ENCODE data around the gene MRGPRE.
"Not testable (repeated sequence)": the region's sequence is repeated elsewhere in the genome, so short reads cannot be mapped to it uniquely, and the experiment has no call there.

The MRGPRE gene, protein sequence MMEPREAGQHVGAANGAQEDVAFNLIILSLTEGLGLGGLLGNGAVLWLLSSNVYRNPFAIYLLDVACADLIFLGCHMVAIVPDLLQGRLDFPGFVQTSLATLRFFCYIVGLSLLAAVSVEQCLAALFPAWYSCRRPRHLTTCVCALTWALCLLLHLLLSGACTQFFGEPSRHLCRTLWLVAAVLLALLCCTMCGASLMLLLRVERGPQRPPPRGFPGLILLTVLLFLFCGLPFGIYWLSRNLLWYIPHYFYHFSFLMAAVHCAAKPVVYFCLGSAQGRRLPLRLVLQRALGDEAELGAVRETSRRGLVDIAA

DNA sequence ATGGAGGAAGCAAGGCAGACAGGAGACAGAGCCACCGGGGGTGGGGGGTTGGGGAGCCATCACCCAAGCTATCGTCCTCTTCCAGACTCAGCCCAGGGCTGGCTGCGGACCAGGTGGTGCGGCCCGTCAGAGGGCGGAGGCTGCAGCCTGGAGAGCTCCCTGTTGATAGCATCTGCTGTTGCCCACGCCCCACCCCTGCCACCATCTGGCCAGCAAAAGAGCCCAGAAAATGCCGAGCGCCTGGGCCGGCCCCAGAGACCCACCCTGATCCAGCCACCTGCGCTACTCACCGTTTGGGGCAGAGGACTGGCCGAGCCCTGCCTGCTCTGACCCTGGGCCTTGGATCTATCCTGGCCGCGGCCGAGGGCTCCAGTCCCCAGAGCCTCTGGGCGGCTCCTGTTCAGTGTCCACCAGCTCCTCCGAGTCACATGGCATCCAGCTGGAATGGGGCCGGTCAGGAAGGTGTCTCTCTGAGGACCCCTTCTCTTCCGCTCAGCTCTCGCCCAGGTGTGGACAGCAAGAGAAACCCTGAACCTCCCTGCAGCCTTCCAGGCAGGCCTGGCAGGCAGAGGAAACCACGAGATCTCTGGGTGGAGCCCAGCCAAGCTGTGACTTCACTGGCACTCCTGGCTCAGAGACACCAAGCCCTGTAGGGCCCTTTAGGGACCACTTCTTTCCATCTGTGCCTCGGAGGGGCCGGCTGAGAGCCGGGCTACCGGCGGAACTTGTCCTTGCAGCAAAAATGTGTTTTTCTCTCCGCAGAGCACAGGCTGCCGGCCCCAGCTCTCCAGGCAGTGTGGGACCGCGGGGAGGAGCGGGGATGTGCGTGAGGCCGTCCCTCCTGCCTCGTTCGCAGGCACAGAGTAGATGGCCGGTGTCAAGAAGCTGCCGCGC lies at the start of gene MRGPRE:
MRGPRE (minus strand) TSS at position 567 of the 894 bp plus-strand sequence. CDS start 3,618 bp downstream, outside the sequence.
- no peak for DNase-seq

DNA sequence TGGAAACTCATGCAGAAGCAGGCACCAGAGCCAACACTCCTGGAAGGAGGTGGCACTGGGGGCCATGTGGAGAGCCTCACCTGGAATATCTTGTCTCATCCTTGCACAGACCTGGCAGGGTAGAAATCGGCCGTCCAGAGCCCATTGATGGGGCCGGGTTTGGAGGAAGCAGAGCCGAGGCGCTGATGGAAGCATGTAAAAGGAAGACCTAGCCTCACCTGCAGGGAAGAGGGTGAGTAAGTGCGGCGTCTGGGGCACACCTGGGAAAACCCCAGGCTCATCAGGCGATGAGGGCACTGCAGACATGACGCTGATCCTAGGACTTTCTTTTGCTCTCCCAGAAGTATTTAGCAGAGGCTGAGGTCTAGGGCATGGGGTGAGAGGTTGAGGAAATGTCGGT lies 48.9 kb upstream of the MRGPRE start:
- not testable (repeated sequence) for DNase-seq

DNA sequence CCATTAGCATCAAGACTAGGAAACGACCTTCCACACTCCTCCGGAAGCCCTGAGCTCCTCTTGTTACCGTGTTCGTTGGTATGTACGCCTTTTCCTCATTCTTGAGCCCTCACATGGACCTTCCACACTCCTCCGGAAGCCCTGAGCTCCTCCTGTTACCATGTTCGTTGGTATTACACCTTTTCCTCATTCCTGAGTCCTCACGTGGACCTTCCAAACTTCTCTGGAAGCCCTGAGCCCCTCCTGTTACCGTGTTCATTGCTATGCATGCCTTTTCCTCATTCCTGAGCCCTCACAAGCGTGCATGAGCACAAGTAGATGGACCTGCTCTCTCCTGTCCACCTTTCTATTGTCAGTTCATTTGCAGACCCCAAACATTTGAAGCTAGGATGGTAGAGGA lies 48.4 kb upstream of the MRGPRE start:
- DNase-seq, result not testable (repeated sequence)

DNA sequence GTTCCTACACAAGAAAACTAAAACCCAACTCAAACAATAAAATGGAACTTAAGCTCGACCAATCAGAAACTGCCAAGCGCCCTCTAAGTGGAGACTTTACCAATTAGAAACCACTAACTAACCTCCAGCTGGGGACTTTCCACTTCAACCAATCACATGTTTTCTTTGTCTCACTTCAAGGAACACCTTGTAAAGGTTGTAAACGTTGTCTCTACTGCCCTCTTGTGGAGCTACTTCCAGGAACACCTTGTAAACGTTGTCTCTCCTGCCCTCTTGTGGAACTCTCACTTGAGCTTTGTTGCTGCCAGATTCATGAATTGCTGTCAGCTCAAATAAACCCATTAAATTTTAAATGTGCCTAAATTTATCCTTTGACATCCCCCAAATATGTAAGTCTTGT lies 46.7 kb upstream of the MRGPRE start:
- not testable (repeated sequence) for DNase-seq

DNA sequence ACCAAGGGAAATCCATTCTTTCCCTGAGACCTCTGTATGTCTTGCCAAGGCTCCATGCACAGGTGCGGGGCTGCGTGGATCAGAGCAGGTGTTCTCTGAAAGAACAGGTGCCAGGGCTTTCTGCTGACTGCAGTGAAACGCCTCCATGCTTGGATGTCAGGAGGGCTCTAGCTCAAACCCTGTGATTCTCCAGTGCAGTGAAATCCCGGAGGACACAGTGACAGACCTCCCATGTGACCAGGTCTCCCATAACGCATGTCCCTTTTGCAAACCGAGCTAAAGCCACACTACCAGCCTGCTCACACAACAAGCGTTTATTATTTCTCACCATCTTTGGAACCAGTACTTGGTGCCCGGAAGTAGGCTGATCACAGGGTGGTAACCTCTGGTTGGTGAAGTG lies 41.4 kb upstream of the MRGPRE start:
- DNase-seq, result not testable (repeated sequence)

DNA sequence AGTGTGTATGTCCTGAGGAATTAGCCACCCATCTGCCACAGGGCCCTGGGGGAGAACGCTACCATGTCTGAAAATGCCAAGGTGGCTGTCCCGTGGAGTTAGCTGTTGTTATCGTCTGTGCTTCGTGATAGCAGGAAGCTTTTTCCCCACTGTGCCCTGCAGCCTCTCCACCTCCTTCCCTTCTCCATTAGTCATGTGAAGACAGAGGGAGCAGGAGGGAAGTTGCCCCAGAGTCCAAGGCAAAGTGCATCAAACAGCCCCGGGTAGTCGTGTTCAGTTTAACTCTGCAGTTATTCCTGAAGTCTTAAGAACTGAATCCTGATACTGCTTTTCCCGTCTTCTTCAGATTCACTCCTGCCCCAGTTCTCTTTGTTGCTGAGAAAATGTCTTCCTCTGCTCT lies 30.3 kb upstream of the MRGPRE start:
- DNase-seq, result not testable (repeated sequence)

DNA sequence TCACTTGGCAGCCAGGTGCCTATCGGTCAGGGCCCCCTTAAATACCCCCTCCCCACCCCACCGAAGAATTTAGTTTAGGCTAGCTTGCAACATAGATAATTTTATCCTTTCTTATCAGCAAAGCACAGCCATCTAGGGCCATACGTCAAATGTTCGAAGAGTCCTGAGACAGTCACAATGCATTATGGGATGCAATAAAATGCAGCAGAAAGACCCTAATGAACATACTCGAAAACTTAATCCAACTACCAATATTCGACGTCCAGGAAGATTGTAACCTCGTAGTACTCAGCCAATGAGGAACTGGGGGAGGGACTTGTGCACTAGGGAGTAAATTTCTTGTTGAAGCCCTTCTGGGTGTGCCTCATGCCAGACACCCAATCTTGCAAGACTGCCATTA lies 29.6 kb upstream of the MRGPRE start:
- DNase-seq, result not testable (repeated sequence)

DNA sequence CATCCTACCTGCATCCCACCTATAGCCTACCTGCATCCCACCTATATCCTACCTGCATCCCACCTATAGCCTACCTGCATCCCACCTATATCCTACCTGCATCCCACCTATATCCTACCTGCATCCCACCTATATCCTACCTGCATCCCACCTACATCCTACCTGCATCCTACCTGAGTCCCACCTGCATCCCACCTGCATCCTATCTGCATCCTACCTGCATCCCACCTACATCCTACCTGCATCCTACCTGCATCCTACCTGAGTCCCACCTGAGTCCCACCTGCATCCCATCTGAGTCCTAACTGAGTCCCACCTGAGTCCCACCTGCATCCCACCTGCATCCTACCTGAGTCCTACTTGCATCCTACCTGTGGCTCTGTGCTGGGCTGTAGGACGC lies 25.3 kb upstream of the MRGPRE start:
- DNase-seq, result not testable (repeated sequence)

DNA sequence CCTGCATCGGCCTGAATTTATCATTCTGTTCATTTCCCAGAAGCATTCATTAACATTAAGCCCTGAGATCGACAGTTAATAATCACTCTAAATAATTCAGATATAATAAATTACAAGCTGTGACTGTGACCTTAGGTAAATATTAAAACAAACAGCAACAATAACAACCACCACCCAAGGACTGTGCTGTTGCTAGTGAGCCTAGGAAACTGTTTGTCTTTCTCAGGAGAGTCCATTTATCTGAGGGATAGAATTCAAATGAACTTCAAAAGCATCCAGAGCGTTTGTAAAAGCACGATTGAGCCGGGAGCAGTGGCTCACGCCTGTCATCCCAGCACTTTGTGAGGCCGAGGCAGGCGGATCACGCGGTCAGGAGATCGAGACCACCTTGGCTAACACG lies 23.0 kb upstream of the MRGPRE start:
- not testable (repeated sequence) for DNase-seq

DNA sequence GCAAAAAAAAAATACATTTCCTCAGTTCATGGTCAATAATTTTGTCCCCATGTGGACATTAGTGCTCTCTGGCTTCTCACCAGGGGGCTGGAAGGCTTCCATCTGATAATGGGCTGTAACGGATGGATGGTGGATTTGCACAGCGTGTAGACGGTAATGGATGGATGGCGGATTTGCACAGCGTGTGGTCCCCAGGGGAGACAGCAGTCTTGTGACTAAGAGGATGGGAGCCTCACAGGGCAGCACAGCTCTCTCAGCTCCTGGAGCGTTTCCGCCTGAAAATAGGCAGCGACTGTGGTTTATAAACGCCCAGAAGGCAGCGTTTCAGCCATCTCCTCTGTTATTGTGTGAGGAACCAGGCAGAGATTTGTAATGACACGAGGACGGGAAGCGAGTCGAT lies 22.6 kb upstream of the MRGPRE start:
- not testable (repeated sequence) for DNase-seq

DNA sequence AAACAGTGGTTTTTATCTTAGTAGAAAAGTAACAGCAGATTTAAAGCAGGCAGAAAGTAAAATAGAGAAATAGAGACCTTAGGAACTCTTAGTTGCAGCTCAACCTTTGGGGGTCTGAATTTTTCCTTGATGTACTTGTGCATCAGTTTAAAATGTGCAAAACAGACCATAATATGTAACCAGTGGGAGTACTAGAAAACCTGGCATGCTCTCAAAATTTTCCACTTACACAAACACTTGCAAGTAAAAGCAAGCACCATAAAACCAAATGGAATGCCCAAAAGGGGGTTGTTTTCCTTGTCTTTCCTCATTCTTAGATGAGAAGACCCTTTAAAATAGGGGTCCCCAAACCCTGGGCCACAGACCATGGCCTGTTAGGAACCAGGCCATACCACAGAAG lies 12.9 kb upstream of the MRGPRE start:
- no peak for DNase-seq

DNA sequence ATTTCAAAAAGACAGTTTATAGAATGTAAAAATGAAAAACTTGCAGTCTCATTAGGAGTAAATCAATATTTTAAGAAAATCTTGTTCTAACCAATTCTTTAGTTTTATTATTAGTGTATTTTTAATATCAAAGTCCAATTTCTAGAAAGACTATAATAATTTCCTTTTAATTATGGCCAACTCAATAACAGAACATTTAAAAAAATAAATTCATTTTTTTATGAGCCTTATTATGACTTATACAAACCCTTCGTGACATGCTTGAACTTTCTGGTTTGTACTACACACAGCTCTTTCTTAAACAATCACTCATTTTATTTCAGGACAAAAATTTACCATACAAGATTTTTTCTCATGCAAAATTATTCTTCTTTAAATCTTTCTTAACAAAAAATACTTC lies 11.7 kb upstream of the MRGPRE start:
- DNase-seq, result no peak

DNA sequence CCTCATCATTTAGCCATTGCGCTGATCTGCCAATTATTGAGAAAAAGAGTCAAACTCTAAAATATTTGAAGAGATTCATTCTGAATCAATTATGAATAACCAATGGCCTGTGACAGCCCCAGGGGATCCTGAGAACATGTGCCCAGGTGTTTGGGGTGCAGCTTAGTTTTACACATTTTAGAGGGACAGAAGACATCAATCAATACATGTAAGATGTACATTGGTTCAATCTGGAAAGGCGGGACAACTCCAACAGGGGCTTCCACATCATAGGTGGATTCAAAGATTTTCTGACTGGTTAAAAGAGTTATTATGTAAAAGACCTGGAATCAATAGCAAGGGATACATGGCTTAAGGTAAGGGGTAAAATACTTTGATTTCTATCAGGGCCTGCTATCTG lies 4.9 kb upstream of the MRGPRE start:
- no peak for DNase-seq

DNA sequence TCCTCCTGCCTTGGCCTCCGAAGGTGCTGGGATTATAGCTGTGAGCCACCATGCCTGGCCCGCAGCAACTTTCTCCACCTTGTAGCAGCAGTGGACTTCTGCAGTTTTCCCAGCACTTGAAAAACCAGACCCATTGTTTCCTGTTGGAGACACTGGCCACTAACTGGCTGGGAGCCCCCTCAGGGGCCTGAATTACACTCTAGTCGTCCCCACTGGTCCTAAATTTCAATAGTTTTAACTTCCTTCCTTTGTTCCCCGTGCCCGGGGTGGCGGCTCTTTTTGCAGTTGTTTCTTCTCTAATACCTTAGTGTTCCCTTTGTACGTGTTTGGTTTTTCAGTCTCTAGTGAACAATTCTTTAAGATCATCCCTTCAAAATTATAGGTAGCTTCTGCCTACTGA lies 2.6 kb upstream of the MRGPRE start:
- no peak for DNase-seq

DNA sequence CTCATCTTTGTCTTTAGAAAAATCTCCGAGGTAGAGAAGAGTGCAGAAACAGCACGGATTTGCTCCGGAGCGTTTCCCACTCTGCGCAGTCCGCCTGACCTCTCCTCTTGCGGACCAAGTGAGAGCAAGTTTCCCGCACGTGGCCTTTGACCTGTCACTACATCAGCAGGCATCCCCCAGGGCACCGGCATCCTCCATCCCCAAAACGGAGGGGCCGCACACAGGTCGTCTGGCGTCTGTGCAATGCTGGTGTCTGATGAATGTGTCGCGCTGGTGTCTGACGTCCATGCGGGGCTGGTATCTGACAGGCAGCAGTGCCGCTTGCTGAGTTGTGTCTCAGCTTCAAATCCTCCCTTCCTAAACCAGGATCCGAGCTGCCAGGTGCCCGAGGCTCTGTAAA lies 739 bp upstream of the MRGPRE start:
- no peak for DNase-seq

DNA sequence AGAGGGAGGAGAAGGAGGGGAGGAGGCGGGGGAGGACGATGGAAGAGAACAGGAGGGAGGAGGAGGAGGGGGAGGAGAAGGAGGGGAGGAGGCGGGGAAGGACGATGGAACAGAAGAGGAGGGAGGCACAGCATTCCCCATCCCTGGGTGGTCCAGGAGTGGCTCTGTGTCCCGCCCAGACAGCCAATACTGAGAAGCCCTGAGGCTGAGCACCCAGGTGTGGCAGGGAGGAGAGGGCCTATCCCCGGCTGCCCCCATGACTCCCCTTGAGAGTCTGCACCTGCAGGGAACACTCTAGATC lies 717 bp downstream of the MRGPRE start:
- DNase-seq, result no peak

DNA sequence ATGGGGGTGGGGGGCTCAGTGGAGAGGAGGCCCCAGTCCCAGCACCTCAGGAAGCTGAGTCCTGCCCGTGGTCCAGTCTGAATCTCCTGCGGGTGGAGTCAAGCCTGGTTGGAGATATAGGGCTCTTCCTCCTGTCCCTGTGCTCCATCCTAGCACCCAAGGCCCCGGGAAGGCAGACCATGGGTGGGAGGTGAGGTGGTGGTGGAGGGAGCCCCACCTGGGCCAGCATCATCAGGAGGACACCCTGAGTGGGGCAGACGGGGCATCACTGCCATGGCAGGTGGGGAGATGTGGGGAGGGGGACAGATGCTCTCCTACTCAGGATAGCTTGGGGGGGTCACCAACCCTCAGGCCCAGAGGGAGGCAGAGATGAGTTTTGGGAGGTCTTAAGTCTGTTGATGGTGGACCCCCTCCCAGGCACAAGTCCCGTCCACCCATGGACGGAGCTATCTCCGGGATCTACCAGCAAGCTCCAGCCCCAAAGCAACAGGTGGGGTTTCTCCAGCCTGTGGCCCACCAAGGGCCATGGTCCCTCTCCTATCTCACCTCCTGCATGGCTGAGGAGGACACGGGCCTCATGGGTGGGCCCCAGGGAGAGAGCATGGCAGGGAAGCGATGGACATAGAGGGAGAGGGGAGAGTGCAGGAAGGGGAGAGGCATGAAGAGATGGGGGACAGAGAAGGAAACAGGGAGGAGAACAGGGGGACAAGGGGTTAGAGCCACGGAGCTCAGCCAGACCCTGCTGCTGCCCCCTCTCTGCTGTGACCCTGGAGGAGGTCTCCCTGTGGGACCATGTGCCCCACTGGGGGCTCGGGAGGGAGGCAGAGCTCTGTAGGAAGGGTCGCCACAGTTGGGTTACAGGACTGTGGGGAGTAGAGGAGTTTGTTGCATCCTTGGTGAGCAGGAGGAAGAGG lies 1.3 kb downstream of the MRGPRE start:
- no peak for DNase-seq

DNA sequence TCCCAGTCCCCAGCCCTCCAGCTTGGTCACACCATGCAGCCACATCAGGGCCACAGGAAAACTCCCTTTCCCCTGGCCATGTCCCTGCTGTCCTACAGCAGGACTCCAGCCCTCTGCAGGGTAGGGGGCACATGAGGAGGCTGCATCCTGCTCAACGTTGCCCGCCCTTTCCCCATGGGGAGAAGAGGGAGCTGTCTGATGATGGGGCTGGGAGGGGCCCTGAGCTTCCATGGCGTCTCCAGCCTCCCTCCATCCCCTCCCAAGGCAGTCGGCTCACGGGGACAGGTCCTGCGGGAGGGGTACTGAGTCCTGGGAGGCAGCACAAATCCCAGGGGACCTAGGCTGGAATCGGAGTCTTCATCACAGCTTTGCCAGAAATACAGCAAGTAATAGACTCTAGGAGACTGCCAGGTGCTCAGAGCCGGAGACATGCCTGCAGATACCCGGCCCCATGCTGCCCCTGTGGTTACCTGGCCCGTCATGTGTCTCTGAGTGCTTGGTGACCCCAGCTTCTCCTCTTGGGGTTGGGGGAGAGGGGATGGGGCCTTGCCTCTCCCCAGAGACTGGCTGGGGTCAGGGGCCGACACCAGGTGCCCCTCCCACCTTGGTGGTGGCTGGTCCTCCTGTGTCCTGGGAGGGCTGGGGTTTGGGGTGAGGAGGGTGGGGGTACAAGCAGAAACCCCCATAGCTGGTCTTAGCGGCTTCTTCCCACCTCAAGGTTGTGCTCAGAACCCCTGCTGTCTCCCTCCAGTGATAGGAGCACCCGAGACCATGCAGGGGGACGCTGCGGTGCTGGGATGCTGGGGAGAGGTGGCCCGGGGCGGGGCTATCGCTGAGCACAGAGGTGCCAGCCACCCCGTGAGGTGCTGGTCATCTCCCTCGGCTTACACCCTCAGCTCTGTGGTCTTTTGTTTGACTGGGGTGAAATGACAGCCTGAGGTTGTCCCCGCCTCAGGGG lies 2.3 kb downstream of the MRGPRE start:
- DNase-seq, result no peak

DNA sequence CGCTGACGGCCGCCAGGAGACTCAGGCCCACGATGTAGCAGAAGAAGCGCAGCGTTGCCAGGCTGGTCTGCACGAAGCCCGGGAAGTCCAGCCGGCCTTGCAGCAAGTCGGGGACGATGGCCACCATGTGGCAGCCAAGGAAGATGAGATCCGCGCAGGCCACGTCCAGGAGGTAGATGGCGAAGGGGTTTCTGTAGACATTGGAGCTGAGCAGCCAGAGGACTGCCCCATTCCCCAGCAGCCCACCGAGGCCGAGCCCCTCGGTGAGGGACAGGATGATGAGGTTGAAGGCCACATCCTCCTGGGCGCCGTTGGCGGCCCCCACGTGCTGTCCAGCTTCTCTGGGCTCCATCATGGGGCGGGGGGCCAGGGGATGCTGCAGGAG lies 3.8 kb downstream of the MRGPRE start:
- DNase-seq, result no peak

DNA sequence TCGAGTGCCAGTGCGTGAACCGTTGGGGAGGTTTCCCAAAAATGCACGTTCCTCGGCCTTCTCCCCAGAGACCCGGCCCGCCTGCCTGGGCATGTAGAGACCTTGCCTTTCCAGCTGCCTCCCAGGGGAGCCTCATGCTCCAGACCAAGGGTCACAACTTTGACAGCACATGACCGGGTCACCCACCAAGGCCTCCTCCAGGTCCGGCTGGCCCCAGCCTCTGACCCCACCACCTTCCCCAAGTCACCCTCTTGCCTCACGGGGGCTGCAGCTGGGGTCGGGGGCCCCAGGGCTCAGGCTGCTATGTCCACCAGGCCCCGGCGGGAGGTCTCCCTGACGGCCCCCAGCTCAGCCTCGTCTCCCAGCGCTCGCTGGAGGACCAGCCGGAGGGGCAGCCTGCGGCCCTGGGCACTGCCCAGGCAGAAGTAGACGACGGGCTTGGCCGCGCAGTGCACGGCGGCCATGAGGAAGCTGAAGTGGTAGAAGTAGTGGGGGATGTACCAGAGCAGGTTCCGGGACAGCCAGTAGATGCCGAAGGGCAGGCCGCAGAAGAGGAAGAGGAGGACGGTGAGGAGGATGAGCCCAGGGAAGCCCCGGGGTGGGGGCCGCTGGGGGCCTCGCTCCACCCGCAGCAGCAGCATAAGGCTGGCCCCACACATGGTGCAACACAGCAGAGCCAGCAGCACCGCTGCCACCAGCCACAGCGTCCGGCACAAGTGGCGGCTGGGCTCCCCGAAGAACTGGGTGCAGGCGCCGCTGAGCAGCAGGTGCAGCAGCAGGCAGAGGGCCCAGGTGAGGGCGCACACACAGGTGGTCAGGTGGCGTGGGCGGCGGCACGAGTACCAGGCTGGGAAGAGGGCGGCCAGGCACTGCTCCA lies 4.4 kb downstream of the MRGPRE start:
- no peak for DNase-seq
